ENCODE results near the gene CPT1B. TPM values are rescaled to one million over a fixed set of nuclear protein-coding genes. Genes with fewer than 3 reads are reported as not detected.
"Not testable (repeated sequence)": the region's sequence is repeated elsewhere in the genome, so short reads cannot be mapped to it uniquely, and the experiment has no call there.

CPT1B gene
- total RNA-seq, 1 experiment from 2014 or later = 2.4 TPM

GRCh38 chr22:50546326-50547262 is 31.6 kb downstream of the CPT1B start:
- no peak for DNase-seq (ENCODE audit: low read depth)

- no peak for DNase-seq (ENCODE audit: low read depth)
Measured at GRCh38 chr22:50545522-50546325, 32.5 kb downstream of the CPT1B start, which contains the start of gene KLHDC7B. Gene KLHDC7B, plus strand, starts transcription at chr22:50545899. Its CDS starts 345 bp downstream, at chr22:50546244.

GRCh38 chr22:50544746-50545253 is 33.4 kb downstream of the CPT1B start:
- DNase-seq (ENCODE audit: low read depth) = no peak

GRCh38 chr22:50544078-50544745 is 34.0 kb downstream of the CPT1B start:
- DNase-seq (ENCODE audit: low read depth) = peak; percentile 73

- peak; percentile 53 for DNase-seq (ENCODE audit: low read depth)
Measured at GRCh38 chr22:50542416-50542927, 35.8 kb downstream of the CPT1B start.

GRCh38 chr22:50541667-50542026 is 36.6 kb downstream of the CPT1B start:
- DNase-seq (ENCODE audit: low read depth) = peak; percentile 93

- no peak for DNase-seq (ENCODE audit: low read depth)
Measured at GRCh38 chr22:50540381-50540780, 37.8 kb downstream of the CPT1B start.

GRCh38 chr22:50537765-50538164 is 40.5 kb downstream of the CPT1B start:
- DNase-seq (ENCODE audit: low read depth) = no peak

GRCh38 chr22:50536226-50536625 is 42.0 kb downstream of the CPT1B start:
- DNase-seq (ENCODE audit: low read depth) = no peak

- no peak for DNase-seq (ENCODE audit: low read depth)
Measured at GRCh38 chr22:50535113-50535512, 43.1 kb downstream of the CPT1B start.

- not testable (repeated sequence) for DNase-seq (ENCODE audit: low read depth)
Measured at GRCh38 chr22:50533856-50534711, 44.1 kb downstream of the CPT1B start.

- DNase-seq (ENCODE audit: low read depth) = no peak
Measured at GRCh38 chr22:50532824-50533796, 45.1 kb downstream of the CPT1B start.

GRCh38 chr22:50531962-50532674 is 46.1 kb downstream of the CPT1B start:
- peak; percentile 81 for DNase-seq (ENCODE audit: low read depth)

GRCh38 chr22:50531546-50531961 is 46.7 kb downstream of the CPT1B start:
- DNase-seq (ENCODE audit: low read depth) = peak; percentile 68

- DNase-seq (ENCODE audit: low read depth) = peak; percentile 84
Measured at GRCh38 chr22:50530877-50531545, 47.2 kb downstream of the CPT1B start.

GRCh38 chr22:50530580-50530876 is 47.7 kb downstream of the CPT1B start:
- no peak for DNase-seq (ENCODE audit: low read depth)

GRCh38 chr22:50529897-50530579 is 48.2 kb downstream of the CPT1B start, which contains the start of gene TYMP:
Gene TYMP, minus strand, starts transcription at chr22:50530012. Its CDS starts 303 bp downstream, at chr22:50529709.
- peak; percentile 81 for DNase-seq (ENCODE audit: low read depth)
